Retinal pigment epithelial cell (primary cell): ENCODE measurements around the gene C16orf54.
"Not testable (repeated sequence)": the region's sequence is repeated elsewhere in the genome, so short reads cannot be mapped to it uniquely, and the experiment has no call there.

ENCODE experiments used
- DNase-seq: peaks from one replicate; pipeline ENCODE4 v3.0.0-alpha.2; 2010; ENCODE audit warnings: low read depth
- H3K4me3 ChIP-seq: 2 replicates; pipeline ENCODE4 v1.5.1; 2011; ENCODE audit warnings: mild to moderate bottlenecking, low read length, control low read depth, moderate library complexity
- CTCF ChIP-seq: conservative IDR thresholded peaks from 2 replicates; pipeline ENCODE4 v1.5.1; 2011; ENCODE audit warnings: low read depth, low read length, control low read depth, inconsistent platforms

Gene C16orf54

GRCh38 chr16:29789775-29790182, 44.0 kb upstream of the C16orf54 start:
- DNase-seq = no peak
- TF ChIP-seq CTCF = no peak
- H3K4me3 ChIP-seq = peak overlapping the region; percentile 97

- DNase-seq, H3K4me3 ChIP-seq: not testable (repeated sequence)
These were observed 41.4 kb upstream of the C16orf54 start for GRCh38 chr16:29787155-29787554.

GRCh38 chr16:29784901-29785500, 39.2 kb upstream of the C16orf54 start:
- peak overlapping the region; percentile 35 for H3K4me3 ChIP-seq
- DNase-seq = no peak
- TF ChIP-seq CTCF = peak; percentile 85

GRCh38 chr16:29784157-29784556, 38.4 kb upstream of the C16orf54 start:
- no peak overlapping the region for H3K4me3 ChIP-seq
- DNase-seq = no peak
- no peak for TF ChIP-seq CTCF

GRCh38 chr16:29783094-29783953, 37.5 kb upstream of the C16orf54 start:
- DNase-seq, H3K4me3 ChIP-seq: not testable (repeated sequence)

GRCh38 chr16:29779474-29779873, 33.7 kb upstream of the C16orf54 start:
- no peak for TF ChIP-seq CTCF
- H3K4me3 ChIP-seq = no peak overlapping the region
- no peak for DNase-seq

GRCh38 chr16:29777576-29778350, 32.0 kb upstream of the C16orf54 start, which contains the start of gene ZG16:
Gene ZG16, plus strand, starts transcription at chr16:29778256. Its CDS starts 1,011 bp downstream, at chr16:29779267.
- no peak within 1 kb of the TSS for H3K4me3 ChIP-seq
- no peak for DNase-seq
- no peak for TF ChIP-seq CTCF
